HG03175 (cell line): ENCODE data around the gene ZNF488.

ENCODE experiments used
- ATAC-seq: cut with Tn5 transposase; IDR thresholded peaks from one replicate; pipeline ENCODE4 v1.9.1; 2021; ENCODE audit warnings: mild to moderate bottlenecking, moderate library complexity; ENCODE audit not compliant: unreplicated experiment

ZNF488 gene

GRCh38 chr10:47332371-47332770 is 51.7 kb downstream of the ZNF488 start:
- no peak for ATAC-seq

GRCh38 chr10:47331954-47332353 is 52.1 kb downstream of the ZNF488 start:
- ATAC-seq = no peak

- ATAC-seq = no peak
Measured at GRCh38 chr10:47331491-47331890, 52.6 kb downstream of the ZNF488 start.

- no peak for ATAC-seq
Measured at GRCh38 chr10:47330804-47331203, 53.3 kb downstream of the ZNF488 start.

- ATAC-seq = no peak
Measured at GRCh38 chr10:47330366-47330765, 53.7 kb downstream of the ZNF488 start.

GRCh38 chr10:47329855-47330254 is 54.2 kb downstream of the ZNF488 start:
- ATAC-seq = no peak

GRCh38 chr10:47326927-47327330 is 57.2 kb downstream of the ZNF488 start:
- no peak for ATAC-seq

GRCh38 chr10:47326306-47326926 is 57.7 kb downstream of the ZNF488 start:
- ATAC-seq = no peak

- ATAC-seq = no peak
Measured at GRCh38 chr10:47325303-47326291, 58.5 kb downstream of the ZNF488 start.

GRCh38 chr10:47323636-47324296 is 60.3 kb downstream of the ZNF488 start:
- ATAC-seq = no peak

GRCh38 chr10:47323087-47323486 is 61.0 kb downstream of the ZNF488 start:
- ATAC-seq = no peak

- no peak for ATAC-seq
Measured at GRCh38 chr10:47322300-47323061, 61.6 kb downstream of the ZNF488 start, which contains the start of gene GDF2. Gene GDF2, plus strand, starts transcription at chr10:47322454. Its CDS starts 215 bp downstream, at chr10:47322669.

- ATAC-seq = no peak
Measured at GRCh38 chr10:47321521-47322195, 62.4 kb downstream of the ZNF488 start.

- ATAC-seq = no peak
Measured at GRCh38 chr10:47320812-47321211, 63.3 kb downstream of the ZNF488 start.

- no peak for ATAC-seq
Measured at GRCh38 chr10:47319784-47320183, 64.3 kb downstream of the ZNF488 start.

GRCh38 chr10:47318706-47319105 is 65.4 kb downstream of the ZNF488 start:
- ATAC-seq = no peak

- no peak for ATAC-seq
Measured at GRCh38 chr10:47317251-47317650, 66.8 kb downstream of the ZNF488 start.

GRCh38 chr10:47316131-47316530 is 68.0 kb downstream of the ZNF488 start:
- no peak for ATAC-seq
